Large intestine (tissue), 3 donors: ENCODE results near the gene EML3. TPM values are rescaled to one million over a fixed set of nuclear protein-coding genes. Genes with fewer than 3 reads are reported as not detected.

Source experiments
- DNase-seq, 2 donors: peaks; one replicate each; pipeline versions ENCODE4 v3.0.0 to v3.0.0-alpha.2; 2013
- H3K27ac ChIP-seq: one replicate; pipeline ENCODE4 v1.5.1; 2013; ENCODE audit warnings: low read length
- H3K27me3 ChIP-seq: 2 replicates; pipeline ENCODE4 v1.6.1; 2013; ENCODE audit warnings: low read length; ENCODE audit not compliant: control insufficient read depth, insufficient read depth
- H3K36me3 ChIP-seq: 2 replicates; pipeline ENCODE4 v1.6.1; 2013; ENCODE audit warnings: low read length; ENCODE audit not compliant: control insufficient read depth, insufficient read depth
- H3K4me1 ChIP-seq: one replicate; pipeline ENCODE4 v1.6.1; 2013; ENCODE audit warnings: low read length; ENCODE audit not compliant: control insufficient read depth, insufficient read depth
- H3K4me3 ChIP-seq: one replicate; pipeline ENCODE4 v1.5.1; 2013; ENCODE audit warnings: low read length
- H3K9me3 ChIP-seq: one replicate; pipeline ENCODE4 v1.6.1; 2013; ENCODE audit warnings: mild to moderate bottlenecking, low read depth, low read length, moderate library complexity; ENCODE audit not compliant: control insufficient read depth
- WGBS: methylation state at CpG from one replicate; pipeline ENCODE4 v1.1.5; 2013; ENCODE audit warnings: low lambda C conversion rate; ENCODE audit not compliant: insufficient coverage; 5-methylcytosine and 5-hydroxymethylcytosine counted together
- polyA plus RNA-seq: library from polyadenylated mRNA; unstranded; fragments of 120-200 nt; gene quantifications from one replicate; pipeline ENCODE4 v1.2.1, GENCODE V29; 2013

Gene EML3
- polyA plus RNA-seq, 1 donor: 25.3 TPM

- peaks cover 36% of the 10 kb centered on the region for H3K36me3 ChIP-seq
- DNase-seq: no peak
These were observed 12.0 kb downstream of the EML3 start for GRCh38 chr11:62600367-62601121.

GRCh38 chr11:62599901-62600300, 12.7 kb downstream of the EML3 start:
- no peak for DNase-seq
- Histone ChIP-seq H3K4me1 (peaks cover 25% of the 10 kb centered on the region), H3K27me3 (no peaks in the 10 kb centered on the region), H3K9me3 (peaks cover 3% of the 10 kb centered on the region), H3K27ac (no peak overlapping the region), H3K4me3 (peak overlapping the region; percentile 94), H3K36me3 (peaks cover 37% of the 10 kb centered on the region)
- 25% methylated on average over 4 of the region's 5 CpGs for WGBS

More at GRCh38 chr11:62600367-62601121, 12.0 kb downstream of the EML3 start:
- Histone ChIP-seq H3K4me3 (peak overlapping the region; percentile 94), H3K27ac (peak overlapping the region; percentile 82), H3K9me3 (peaks cover 3% of the 10 kb centered on the region), H3K4me1 (peaks cover 25% of the 10 kb centered on the region), H3K27me3 (no peaks in the 10 kb centered on the region)
- 0% methylated on average over 2 of the region's 26 CpGs for WGBS

- Histone ChIP-seq H3K4me3 (no peak overlapping the region), H3K9me3 (peaks cover 3% of the 10 kb centered on the region), H3K36me3 (peaks cover 44% of the 10 kb centered on the region), H3K27me3 (no peaks in the 10 kb centered on the region), H3K27ac (peak overlapping the region; percentile 8), H3K4me1 (peaks cover 25% of the 10 kb centered on the region)
- DNase-seq: peak; percentile 93
- 94% methylated on average over 3 of the region's 7 CpGs for WGBS
These were observed 13.4 kb downstream of the EML3 start for GRCh38 chr11:62599069-62599696.

- Histone ChIP-seq H3K27me3 (no peaks in the 10 kb centered on the region), H3K36me3 (peaks cover 48% of the 10 kb centered on the region), H3K4me1 (peaks cover 25% of the 10 kb centered on the region), H3K4me3 (no peak overlapping the region), H3K27ac (no peak overlapping the region), H3K9me3 (no peaks in the 10 kb centered on the region)
- WGBS: no CpG with 5 or more reads among the region's 8 CpGs
- no peak for DNase-seq
These were observed 17.5 kb downstream of the EML3 start for GRCh38 chr11:62595124-62595523.

- no CpG with 5 or more reads among the region's 13 CpGs for WGBS
- no peak overlapping the region for H3K4me3 ChIP-seq
- H3K27ac ChIP-seq: no peak overlapping the region
- H3K27me3 ChIP-seq: no peaks in the 10 kb centered on the region
- peak; percentile 63 to 64 for DNase-seq
- no peaks in the 10 kb centered on the region for H3K9me3 ChIP-seq
- H3K36me3 ChIP-seq: peaks cover 47% of the 10 kb centered on the region
- peaks cover 12% of the 10 kb centered on the region for H3K4me1 ChIP-seq
These were observed 19.0 kb downstream of the EML3 start for GRCh38 chr11:62593434-62594044.

GRCh38 chr11:62592989-62593421, 19.6 kb downstream of the EML3 start:
- Histone ChIP-seq H3K27ac (peak overlapping the region; percentile 86), H3K4me3 (no peak overlapping the region), H3K4me1 (peaks cover 12% of the 10 kb centered on the region), H3K36me3 (peaks cover 47% of the 10 kb centered on the region), H3K9me3 (no peaks in the 10 kb centered on the region), H3K27me3 (no peaks in the 10 kb centered on the region)
- DNase-seq: no peak
- 72% methylated on average over 2 of the region's 8 CpGs for WGBS

- Histone ChIP-seq H3K4me3 (peak overlapping the region; percentile 82), H3K36me3 (peaks cover 47% of the 10 kb centered on the region), H3K27me3 (no peaks in the 10 kb centered on the region), H3K27ac (peak overlapping the region; percentile 86), H3K9me3 (no peaks in the 10 kb centered on the region), H3K4me1 (peaks cover 12% of the 10 kb centered on the region)
- peak in 1 of 2 donors; percentile 71 for DNase-seq
- no CpG with 5 or more reads among the region's 17 CpGs for WGBS
These were observed 20.3 kb downstream of the EML3 start for GRCh38 chr11:62592146-62592815.

- peaks cover 45% of the 10 kb centered on the region for H3K36me3 ChIP-seq
- no peaks in the 10 kb centered on the region for H3K27me3 ChIP-seq
- no CpG with 5 or more reads among the region's 58 CpGs for WGBS
- H3K4me3 ChIP-seq: peak within 1 kb of the TSS; percentile 82
- peaks cover 12% of the 10 kb centered on the region for H3K4me1 ChIP-seq
- no peaks in the 10 kb centered on the region for H3K9me3 ChIP-seq
- DNase-seq: peak; percentile 98 to 99
- peak within 1 kb of the TSS; percentile 86 for H3K27ac ChIP-seq
These were observed 21.0 kb downstream of the EML3 start, which contains the start of gene TUT1 for GRCh38 chr11:62591448-62592145. Gene TUT1, minus strand, starts transcription at chr11:62591523. Its CDS starts 38 bp downstream, at chr11:62591485.

GRCh38 chr11:62588966-62589637, 23.5 kb downstream of the EML3 start:
- no peak overlapping the region for H3K4me3 ChIP-seq
- H3K36me3 ChIP-seq: peaks cover 34% of the 10 kb centered on the region
- H3K9me3 ChIP-seq: no peaks in the 10 kb centered on the region
- peaks cover 12% of the 10 kb centered on the region for H3K4me1 ChIP-seq
- 23% methylated on average over 2 of the region's 18 CpGs for WGBS
- no peak for DNase-seq
- H3K27me3 ChIP-seq: no peaks in the 10 kb centered on the region
- no peak overlapping the region for H3K27ac ChIP-seq
